Measurements from ENCODE around the gene UBALD2. TPM values are rescaled to one million over a fixed set of nuclear protein-coding genes. Genes with fewer than 3 reads are reported as not detected.
"Not testable (repeated sequence)": the region's sequence is repeated elsewhere in the genome, so short reads cannot be mapped to it uniquely, and the experiment has no call there.

UBALD2 gene
- 31.0 TPM for total RNA-seq

DNA sequence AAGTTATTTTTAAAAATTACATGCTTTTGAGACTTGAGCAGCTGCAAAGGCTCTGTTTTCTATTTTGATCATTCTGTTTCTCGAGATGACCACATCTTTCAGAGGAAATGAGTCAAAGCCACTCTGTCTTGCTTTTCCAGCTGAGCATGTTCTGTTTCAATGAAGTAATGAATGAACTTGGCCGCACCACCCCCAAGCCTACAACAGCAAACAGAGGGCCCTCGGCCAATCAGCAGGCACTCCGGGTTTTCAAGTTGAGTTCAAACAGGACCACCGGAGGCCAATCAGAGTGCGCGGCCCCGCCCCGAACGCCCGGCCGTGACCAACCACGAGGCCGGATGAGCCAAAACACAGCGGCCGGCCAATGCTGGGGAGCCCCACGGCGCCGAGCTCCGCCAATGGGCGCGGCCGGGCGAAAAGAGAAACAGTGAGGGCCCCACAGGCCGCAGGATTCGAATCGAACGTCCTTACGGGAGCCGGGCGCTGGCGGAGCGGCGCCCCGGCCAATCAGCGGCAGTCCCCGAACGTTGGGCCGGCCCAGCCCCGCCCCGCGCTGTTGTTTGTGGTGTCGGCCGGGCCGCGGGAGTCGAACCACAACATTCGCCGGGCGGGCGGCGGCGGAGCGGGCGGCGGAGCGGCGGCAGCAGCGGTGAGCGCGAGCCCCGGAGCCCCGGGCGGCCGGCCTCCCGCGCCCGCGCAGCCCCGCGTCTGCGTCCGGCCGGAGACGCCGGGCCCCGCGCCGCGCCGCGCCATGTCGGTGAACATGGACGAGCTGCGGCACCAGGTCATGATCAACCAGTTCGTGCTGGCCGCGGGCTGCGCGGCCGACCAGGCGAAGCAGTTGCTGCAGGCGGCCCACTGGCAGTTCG, at the start of gene UBALD2:
Gene UBALD2, plus strand, starts transcription at position 594 of the 869 bp plus-strand sequence. Its CDS starts 158 bp downstream, at position 752.
- peak; percentile 95 to 99 (median 99) for DNase-seq (ENCODE audit: low read depth in 2 of 3, low spot score in 2 of 3)

DNA sequence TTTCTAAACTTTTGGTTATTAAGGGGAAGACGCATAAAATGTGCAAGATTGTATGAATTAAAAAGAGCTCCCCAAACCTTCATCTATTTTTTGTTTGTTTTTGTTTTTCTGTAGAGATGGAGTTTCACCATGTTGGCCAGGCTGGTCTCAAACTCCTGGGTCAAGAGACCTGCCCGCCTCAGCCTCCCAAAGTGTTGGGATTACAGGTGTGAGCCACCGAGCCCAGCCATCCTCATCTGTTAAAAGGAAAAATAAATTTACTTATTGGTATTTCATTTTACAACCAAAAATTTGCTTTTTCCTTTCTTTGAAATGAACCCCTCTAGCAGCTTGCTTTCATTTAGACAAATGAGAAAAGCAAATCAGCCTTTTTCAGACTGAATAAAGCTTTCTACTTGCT, 48.1 kb upstream of the UBALD2 start:
- DNase-seq (ENCODE audit: low read depth in 2 of 3, low spot score in 2 of 3): no peak

DNA sequence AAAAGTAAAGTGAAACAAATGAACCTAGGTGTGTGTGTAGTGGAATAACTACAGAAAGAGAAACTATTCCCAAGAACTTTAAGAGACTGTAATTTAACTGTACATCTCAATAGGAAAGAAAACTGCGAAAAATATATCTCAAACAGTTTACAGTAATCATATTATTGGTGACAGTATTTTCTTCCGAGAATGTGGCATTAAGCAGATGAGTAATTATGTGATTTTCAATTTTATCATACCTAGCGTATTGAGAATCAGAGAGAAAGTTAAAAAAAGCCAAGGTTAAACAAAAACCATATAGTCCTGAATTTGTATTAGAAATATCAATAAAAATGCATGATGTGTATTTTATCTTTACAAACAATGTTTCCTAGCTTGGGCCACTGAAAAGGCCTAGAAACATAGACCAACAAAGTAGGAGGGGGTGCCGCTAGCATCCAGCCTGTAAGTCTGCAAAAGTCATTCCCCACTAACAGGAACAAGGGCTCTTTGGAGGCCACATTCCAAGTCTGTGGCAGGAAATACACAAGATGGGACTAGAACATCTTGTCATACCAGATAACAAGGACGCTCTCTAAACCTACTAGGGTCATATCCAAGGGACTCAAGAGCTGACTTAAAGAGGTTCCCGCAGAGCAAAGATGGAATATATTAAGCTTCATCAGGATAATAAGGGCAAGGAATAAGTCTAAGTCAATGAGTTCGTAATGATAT, 45.3 kb upstream of the UBALD2 start:
- DNase-seq (ENCODE audit: low read depth in 2 of 3, low spot score in 2 of 3): no peak

DNA sequence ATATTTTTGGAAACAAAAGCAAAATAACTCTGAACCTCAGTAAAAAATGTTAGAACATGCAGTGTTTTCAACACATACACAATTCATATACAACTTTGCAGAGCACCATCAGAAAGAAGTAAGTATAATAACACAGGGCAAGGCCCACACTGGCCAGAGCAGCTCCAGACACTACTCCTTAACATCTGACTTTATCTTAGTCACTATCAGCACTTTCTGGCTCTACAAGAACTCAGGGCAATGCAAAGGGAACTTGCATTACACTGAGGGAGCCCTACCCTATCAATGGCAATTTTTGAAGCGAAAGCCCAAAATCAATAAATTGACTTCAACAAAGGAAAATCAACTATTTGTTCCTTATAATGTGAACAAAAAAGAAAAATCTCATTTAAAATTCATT, 41.3 kb upstream of the UBALD2 start:
- no peak for DNase-seq (ENCODE audit: low read depth in 2 of 3, low spot score in 2 of 3)

DNA sequence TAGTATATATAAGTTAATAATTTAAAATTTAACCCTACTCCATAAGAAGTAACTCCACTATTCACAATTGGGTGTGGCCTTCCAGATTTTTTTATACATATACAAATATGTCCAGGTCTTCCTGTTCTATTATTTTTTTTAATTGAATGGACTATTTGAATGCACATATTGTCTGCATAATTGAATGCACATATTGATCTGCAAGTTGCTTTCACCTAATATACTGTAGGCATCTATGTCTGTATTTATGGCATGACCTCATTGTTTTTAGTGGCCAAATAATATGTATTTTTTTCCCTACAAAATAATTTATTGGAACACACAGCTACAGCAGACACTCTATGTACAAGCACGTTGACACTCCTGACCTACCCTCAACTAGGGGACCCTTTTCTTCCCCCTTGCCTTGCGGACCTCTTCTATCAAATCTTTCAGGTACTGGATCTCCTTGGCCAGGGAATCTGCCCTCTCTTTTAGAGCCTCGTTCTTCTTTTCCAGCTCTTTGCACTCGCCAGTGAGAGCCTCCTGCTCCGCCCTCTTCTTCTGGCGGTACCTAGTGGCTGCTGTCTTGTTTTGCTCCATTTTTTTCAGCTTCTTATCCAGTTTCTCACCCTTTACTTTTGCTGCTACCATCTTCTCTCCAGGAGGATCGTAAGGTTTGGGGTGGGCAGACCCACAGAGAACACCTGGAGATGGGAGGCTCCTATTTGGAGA, 39.6 kb upstream of the UBALD2 start:
- not testable (repeated sequence) for DNase-seq (ENCODE audit: low read depth in 2 of 3, low spot score in 2 of 3)

DNA sequence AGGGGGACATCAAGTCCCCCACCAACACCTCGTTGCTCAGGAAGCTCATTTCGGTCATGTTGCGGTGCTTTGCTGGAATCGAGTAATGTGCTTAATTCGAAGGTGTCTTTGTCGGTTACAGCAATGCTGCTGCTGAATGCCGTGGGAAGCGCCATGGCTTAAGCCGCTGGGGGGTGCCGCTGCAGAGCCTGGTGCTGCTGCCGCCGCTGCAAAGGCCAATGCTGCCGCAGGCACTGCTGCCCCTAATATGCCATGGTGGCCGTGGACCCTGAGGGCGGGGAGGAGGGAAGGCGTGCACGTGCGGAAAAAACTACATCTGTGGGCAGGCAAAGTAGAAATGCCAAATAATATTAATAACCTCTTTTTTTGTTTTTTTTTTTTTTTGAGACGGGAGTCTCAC, 38.4 kb upstream of the UBALD2 start:
- DNase-seq (ENCODE audit: low read depth in 2 of 3, low spot score in 2 of 3): not testable (repeated sequence)

DNA sequence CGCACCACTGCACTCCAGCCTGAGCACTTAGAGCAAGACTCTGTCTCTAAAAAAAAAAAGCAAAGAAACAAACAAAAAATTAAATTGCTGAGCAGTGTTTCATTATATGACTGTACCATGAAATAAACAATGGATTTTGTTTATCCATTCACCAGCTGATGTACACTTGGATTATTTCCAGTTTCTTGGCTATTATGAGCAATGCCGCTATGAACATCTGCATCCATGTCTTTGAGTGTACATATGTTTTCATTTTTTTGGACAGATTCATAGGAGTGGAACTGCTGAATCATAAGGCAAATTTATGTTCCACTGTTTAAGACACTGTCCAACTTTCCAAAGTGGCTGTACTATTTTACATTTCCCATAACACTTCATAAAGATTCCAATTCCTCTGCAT, 32.8 kb upstream of the UBALD2 start:
- DNase-seq (ENCODE audit: low read depth in 2 of 3, low spot score in 2 of 3): no peak

DNA sequence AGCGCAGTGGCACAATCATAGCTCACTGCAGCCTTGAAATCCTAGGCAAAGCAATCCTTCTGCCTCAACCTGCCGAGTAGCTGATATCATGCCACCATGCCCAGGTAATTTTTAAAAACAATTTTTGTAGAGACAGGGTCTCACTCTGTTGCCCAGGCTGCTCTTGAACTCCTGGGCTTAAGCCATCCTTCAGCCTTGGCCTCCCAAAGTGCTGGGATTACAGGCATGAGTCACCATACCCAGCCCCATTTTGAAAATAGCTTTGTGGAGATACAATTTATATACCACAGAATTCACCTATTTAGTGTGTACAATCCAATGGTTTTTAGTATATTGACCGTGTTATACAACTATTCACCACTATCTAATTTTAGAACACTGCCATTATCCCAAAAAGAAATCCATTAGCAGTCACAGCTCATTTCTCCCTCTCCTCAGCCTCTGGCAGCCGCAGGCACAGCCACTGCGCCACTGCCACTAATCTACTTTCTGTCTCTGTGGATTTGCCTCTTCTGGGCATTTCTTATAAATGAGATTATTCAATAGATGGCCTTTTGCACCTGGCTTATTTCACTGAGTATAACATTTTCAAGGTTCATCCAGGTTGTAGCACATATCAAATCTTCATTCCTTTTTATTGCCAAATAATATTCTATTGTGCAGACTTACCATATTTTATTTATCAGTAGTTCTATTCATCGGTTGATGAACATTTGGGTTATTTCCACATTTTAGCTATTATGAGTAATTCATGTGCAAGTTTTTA, 31.4 kb upstream of the UBALD2 start:
- DNase-seq (ENCODE audit: low read depth in 2 of 3, low spot score in 2 of 3): no peak

DNA sequence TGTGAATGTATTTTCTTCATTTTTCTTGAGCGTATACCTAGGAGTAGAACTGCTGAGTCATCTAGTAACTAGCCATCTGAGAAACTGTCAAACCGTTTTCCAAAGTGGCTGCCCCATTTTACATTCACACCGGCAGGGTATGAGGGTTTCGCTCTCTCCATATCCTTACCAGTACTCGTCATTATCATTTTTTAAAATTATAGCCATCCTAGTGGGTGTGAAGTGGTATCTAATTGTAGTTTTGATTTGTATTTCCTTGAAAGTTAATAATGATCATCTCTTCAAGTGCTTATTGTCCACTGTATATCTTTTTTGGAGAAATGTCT, 30.8 kb upstream of the UBALD2 start:
- DNase-seq (ENCODE audit: low read depth in 2 of 3, low spot score in 2 of 3): no peak

DNA sequence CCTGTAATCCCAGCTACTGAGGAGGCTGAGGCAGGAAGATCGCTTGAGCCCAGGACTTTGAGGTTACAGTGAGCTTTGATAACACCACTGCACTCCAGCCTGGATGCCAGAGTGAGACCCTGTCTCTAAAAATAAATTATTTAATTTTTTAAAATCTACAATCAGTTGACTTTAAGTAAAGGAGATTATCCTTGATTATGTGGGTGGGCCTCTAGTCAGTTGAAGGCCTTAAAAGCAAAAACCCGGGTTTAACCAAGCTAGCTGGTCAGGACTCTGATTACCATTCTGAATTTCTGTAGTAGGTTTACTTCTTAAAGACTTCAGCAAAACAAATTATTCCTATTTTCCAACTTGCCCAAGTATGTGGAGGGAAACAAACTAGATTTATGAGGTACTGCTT, 29.3 kb upstream of the UBALD2 start:
- DNase-seq (ENCODE audit: low read depth in 2 of 3, low spot score in 2 of 3): no peak

DNA sequence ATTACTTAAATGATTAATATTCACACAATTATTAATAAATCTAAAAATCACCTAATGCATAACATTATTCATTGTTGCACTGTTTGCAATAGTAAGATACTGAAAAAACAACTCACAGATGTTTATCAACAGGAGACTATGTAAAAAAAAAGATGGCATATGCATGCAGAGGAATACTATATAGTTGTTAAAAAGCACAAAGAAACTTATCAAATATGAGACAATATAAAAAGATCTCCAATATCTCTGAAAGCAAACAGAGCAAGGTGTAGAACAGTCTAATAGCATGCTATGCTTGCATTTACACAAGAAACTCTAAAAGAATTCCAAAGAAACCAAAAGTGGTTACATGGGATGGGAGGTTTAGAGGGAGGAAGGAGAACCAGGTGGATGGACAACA, 28.5 kb upstream of the UBALD2 start:
- no peak for DNase-seq (ENCODE audit: low read depth in 2 of 3, low spot score in 2 of 3)

DNA sequence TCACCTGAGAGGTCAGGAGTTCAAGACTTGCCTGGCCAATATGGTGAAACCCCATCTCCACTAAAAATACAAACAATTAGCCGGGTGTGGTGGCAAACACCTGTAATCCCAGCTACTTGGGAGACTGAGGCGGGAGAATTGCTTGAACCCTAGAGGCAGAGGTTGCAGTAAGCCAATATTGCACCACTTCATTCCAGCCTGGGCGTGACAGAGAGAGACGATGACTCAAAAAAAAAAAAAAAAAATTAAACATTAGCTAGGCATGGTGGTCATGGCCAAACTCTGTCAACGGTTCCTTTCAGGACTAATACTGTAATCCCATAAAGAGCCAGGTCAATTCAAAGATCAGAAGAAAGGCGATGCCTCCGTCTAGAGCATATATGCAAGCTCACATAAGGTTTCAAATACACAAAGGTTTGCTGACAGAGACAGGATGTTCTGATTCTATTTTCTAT, 27.3 kb upstream of the UBALD2 start:
- no peak for DNase-seq (ENCODE audit: low read depth in 2 of 3, low spot score in 2 of 3)

DNA sequence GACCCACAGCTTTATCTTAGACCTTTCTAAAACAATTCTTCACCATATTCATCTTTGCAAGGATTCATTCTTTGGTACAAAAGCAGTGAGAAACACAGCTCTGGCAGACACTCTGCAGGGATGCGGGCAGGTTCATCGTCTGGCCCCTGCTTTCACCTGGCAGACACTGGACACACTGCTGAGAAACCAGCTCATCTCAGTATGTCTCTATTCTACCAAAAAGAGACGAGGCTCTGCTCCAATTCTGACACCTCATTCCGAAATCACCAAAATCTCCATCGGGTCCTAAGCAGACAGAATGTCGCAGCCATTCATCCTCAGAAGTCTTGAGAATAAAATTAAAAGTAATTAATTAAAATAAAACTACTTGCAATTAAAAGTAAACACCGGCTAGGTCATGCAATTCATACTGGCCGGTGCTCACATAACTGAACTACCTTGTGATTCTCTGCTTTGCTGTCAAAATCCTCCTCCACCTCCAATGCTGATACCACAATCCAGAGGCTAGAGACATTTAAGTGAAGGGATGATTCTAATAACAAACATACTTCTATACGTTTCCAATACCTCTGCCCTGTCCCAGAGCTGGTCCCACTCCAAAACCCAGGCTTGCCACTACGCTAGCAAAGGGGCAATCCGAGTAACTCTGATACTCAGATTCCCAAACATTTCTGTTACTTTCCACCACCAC, 26.2 kb upstream of the UBALD2 start:
- DNase-seq (ENCODE audit: low read depth in 2 of 3, low spot score in 2 of 3): no peak

DNA sequence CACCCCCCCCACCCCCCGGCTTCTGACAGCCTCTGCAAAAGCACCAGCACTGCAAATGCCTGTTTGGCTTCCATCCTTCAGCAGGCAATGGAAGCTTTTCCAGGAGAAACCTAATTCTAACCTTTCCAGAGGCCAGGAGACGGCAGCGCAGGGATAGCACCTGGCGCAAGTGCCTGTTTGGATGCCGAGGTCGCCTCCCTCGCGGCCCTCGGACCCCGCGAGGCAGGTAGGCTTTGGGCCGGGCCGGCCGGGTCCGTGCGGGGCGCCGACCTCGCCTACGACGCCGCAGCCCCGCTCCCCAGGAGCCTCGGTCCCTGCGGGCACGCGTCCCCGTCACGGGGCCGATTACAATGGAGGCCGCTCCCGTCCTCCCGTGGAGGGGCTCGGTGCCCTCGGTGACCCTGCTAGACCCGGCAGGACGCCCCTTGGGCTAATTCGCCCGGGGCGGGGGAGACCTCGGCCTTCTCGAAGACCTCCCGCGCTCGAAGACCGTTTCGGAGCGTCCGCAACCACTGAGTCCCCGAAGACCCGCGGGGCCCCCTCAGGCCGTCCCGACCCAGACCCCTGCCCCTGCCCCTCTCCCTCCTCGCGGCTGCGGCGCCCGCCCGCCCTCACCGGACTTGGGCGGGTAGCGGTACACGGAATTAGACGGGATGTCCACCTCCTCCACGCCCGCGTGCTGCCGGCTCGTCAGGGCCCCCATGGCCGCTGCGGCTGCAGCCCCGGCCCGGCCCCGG, 25.4 kb upstream of the UBALD2 start:
- DNase-seq (ENCODE audit: low read depth in 2 of 3, low spot score in 2 of 3): no peak

DNA sequence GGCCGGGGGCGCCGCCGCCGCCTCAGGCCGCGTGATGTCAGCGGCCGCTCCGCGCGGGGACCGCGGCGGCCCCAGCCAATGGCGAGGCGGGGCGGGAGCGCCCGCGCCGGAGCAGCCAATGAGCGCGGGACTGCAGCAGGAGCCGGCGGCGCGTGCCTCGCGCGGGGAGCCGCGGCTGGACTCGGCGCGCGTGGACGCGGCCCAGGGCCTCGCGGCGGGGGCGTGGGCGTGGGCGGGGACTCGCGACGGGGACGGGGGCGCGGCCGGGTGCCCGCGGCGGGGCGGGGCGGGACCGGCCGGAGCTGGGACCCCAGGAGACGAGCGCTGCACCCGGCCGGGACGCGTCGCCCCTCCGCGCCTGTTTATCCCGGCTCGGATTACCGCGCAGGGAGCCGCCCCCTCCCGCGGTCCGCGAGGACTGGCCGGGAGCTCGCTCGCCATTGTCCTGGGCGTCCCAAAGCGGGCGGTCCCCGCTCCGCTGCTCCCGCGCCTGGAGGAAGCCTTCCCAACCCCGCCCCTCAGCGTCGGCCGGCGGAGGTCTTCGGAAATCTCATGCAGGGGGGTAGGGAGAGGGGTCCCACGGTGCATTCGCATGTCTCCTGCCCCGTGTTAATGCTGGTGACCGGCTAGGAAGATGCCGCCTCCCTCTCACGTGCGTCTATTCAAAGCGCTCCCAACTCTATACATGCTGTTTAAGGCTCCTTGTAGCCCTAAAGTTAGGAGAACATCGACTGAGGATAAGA, 24.5 kb upstream of the UBALD2 start, which contains the start of gene RNF157:
Gene RNF157, minus strand, starts transcription at position 33 of the 743 bp plus-strand sequence. CDS start 253 bp downstream, outside the sequence.
- peak in 1 of 3 donors; percentile 34 for DNase-seq (ENCODE audit: low read depth in 2 of 3, low spot score in 2 of 3)

DNA sequence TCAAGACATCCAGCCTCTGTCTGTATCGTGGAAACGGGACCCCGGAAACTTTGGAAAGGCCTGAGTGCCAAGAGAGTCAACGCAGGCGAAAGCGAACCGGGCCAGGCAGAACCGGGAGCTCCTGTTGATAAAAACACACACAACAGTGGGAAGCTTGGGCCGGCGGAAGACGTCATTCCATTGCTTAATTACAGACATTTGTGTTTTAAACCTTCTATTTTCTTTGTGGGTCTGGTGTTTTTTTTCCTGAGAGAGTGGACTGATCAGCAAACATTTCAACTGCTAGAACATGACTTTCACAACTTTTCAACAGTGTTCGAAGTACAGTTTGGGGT, 24.0 kb upstream of the UBALD2 start:
- DNase-seq (ENCODE audit: low read depth in 2 of 3, low spot score in 2 of 3): no peak

DNA sequence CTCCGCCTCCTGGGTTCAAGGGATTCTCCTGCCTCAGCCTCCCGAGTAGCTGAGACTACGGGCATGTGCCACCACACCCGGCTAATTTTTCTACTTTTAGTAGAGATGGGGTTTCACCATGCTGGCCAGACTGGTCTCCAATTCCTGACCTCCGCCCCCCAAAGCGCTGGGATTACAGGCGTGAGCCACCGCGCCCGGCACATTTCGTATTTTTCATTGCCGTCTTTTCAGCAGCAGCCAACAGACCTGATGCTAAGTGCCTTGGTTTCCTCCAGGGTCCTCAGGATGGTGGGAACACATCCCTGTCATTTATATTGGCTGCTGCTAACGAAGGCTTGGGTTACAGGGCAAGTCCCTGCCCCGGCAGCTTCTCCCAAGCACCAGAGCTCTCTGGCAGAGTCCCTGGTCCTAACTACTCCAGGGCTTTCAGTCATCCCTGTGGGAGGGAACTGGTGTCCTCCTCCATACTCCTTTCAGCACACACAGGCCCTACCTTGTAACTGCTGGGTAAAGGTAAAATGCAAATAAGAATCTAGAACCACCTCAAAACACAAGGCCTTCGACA, 23.4 kb upstream of the UBALD2 start:
- DNase-seq (ENCODE audit: low read depth in 2 of 3, low spot score in 2 of 3): no peak

All from hematopoietic multipotent progenitor cell (in vitro differentiated cells).